WTC11 (cell line): ENCODE measurements around the gene RHOV. TPM values are rescaled to one million over a fixed set of nuclear protein-coding genes. Genes with fewer than 3 reads are reported as not detected.

Experiments
- ATAC-seq: fragments of 200-7000 bp; cut with Tn5 transposase; 2 replicates; pipeline ENCODE4 v1.10.0; 2021; ENCODE audit warnings: mild to moderate bottlenecking, moderate library complexity
- CTCF ChIA-PET: fragments of 300-600 bp; sonication (Branson Sonifier 250); formaldehyde crosslinking; loops from one replicate; lab custom pipeline; 2021; ENCODE audit warnings: antibody characterized with exemption; lab: Charles Lee
- POLR2A ChIA-PET: fragments of 350-600 bp; sonication (Branson Sonifier 250); formaldehyde crosslinking; loops from one replicate; lab custom pipeline; 2021; ENCODE audit warnings: antibody characterized with exemption; lab: Charles Lee
- DNase-seq: peaks from one replicate; pipeline ENCODE4 v3.0.0; 2021; ENCODE audit warnings: low spot score
- H3K27ac Mint-ChIP-seq: 2 replicates; pipeline ENCODE4 v1.8.0; 2021; ENCODE audit warnings: mixed read lengths
- H3K27me3 Mint-ChIP-seq: 2 replicates; pipeline ENCODE4 v1.8.0; 2021; ENCODE audit warnings: low read depth, mild to moderate bottlenecking, moderate library complexity, mixed read lengths
- H3K36me3 Mint-ChIP-seq: 2 replicates; pipeline ENCODE4 v1.8.0; 2021; ENCODE audit warnings: mixed read lengths
- H3K4me1 Mint-ChIP-seq: 2 replicates; pipeline ENCODE4 v1.8.0; 2022; ENCODE audit warnings: mixed read lengths
- H3K4me3 Mint-ChIP-seq: 2 replicates; pipeline ENCODE4 v1.8.0; 2021; ENCODE audit warnings: mild to moderate bottlenecking, moderate library complexity, mixed read lengths
- H3K9me3 Mint-ChIP-seq: 2 replicates; pipeline ENCODE4 v1.8.0; 2021; ENCODE audit warnings: mixed read lengths
- CBFB ChIP-seq: sonication (generic); formaldehyde crosslinking; IDR thresholded peaks from 2 replicates; pipeline ENCODE4 v1.8.1; 2022; ENCODE audit warnings: mild to moderate bottlenecking, low read depth, missing genetic modification reagents
- CREB1 ChIP-seq: sonication (generic); formaldehyde crosslinking; IDR thresholded peaks from 2 replicates; pipeline ENCODE4 v1.8.0; 2023; ENCODE audit warnings: mild to moderate bottlenecking, missing genetic modification reagents
- EMX1 ChIP-seq: fragments of 250-450 bp; sonication (Bioruptor Pico); IDR thresholded peaks from 2 replicates; pipeline ENCODE4 v1.8.0; 2021; ENCODE audit warnings: mild to moderate bottlenecking
- ESRRA ChIP-seq: sonication (generic); formaldehyde crosslinking; IDR thresholded peaks from 2 replicates; pipeline ENCODE4 v1.8.1; 2022; ENCODE audit warnings: mild to moderate bottlenecking, missing genetic modification reagents, borderline replicate concordance
- ETV6 ChIP-seq: sonication (generic); formaldehyde crosslinking; IDR thresholded peaks from 2 replicates; pipeline ENCODE4 v1.8.1; 2022; ENCODE audit warnings: mild to moderate bottlenecking, missing genetic modification reagents
- FOXJ3 ChIP-seq: sonication (generic); formaldehyde crosslinking; IDR thresholded peaks from 2 replicates; pipeline ENCODE4 v1.9.0; 2021; ENCODE audit warnings: missing genetic modification reagents, mild to moderate bottlenecking, borderline replicate concordance
- HMGA2 ChIP-seq: fragments of 250-450 bp; sonication (Bioruptor Pico); IDR thresholded peaks from 2 replicates; pipeline ENCODE4 v1.4.0; 2021; ENCODE audit warnings: mild to moderate bottlenecking, moderate library complexity
- MAX ChIP-seq: sonication (generic); formaldehyde crosslinking; IDR thresholded peaks from 2 replicates; pipeline ENCODE4 v1.8.0; 2022; ENCODE audit warnings: mild to moderate bottlenecking, missing genetic modification reagents
- MYBL2 ChIP-seq: sonication (generic); formaldehyde crosslinking; IDR thresholded peaks from 2 replicates; pipeline ENCODE4 v1.8.1; 2023; ENCODE audit warnings: mild to moderate bottlenecking, moderate library complexity, missing genetic modification reagents
- NFYB ChIP-seq: sonication (generic); formaldehyde crosslinking; conservative IDR thresholded peaks from 2 replicates; pipeline ENCODE4 v1.8.0; 2022; ENCODE audit warnings: low read depth, missing genetic modification reagents
- PRRX2 ChIP-seq: fragments of 250-450 bp; sonication (Bioruptor Pico); IDR thresholded peaks from 2 replicates; pipeline ENCODE4 v1.8.0; 2021; ENCODE audit warnings: mild to moderate bottlenecking
- SMAD4 ChIP-seq: sonication (generic); formaldehyde crosslinking; IDR thresholded peaks from 2 replicates; pipeline ENCODE4 v1.8.0; 2022; ENCODE audit warnings: mild to moderate bottlenecking, missing genetic modification reagents
- SOX15 ChIP-seq: fragments of 250-450 bp; sonication (Bioruptor Pico); IDR thresholded peaks from 2 replicates; pipeline ENCODE4 v1.9.0; 2021; ENCODE audit warnings: mild to moderate bottlenecking
- TCF7 ChIP-seq: sonication (generic); formaldehyde crosslinking; IDR thresholded peaks from 2 replicates; pipeline ENCODE4 v1.8.0; 2022; ENCODE audit warnings: mild to moderate bottlenecking, low read depth, missing genetic modification reagents, moderate library complexity
- ZNF232 ChIP-seq: sonication (generic); formaldehyde crosslinking; IDR thresholded peaks from 2 replicates; pipeline ENCODE4 v1.8.0; 2022; ENCODE audit warnings: mild to moderate bottlenecking, missing genetic modification reagents
- ZNF396 ChIP-seq: fragments of 250-450 bp; sonication (Bioruptor Pico); IDR thresholded peaks from 2 replicates; pipeline ENCODE4 v1.8.0; 2021; ENCODE audit warnings: mild to moderate bottlenecking, moderate library complexity, borderline replicate concordance
- ZNF532 ChIP-seq: fragments of 250-450 bp; sonication (Bioruptor Pico); IDR thresholded peaks from 2 replicates; pipeline ENCODE4 v1.9.0; 2021; ENCODE audit warnings: mild to moderate bottlenecking, borderline replicate concordance
- ZNF671 ChIP-seq: fragments of 250-450 bp; sonication (Bioruptor Pico); IDR thresholded peaks from 2 replicates; pipeline ENCODE4 v1.8.0; 2021; ENCODE audit warnings: mild to moderate bottlenecking
- total RNA-seq: library from RNA; stranded (reverse); gene quantifications from 3 replicates; pipeline ENCODE4 v1.2.3, GENCODE V29; 2021
- TF ChIP-seq, protein P1 (sequence below): fragments of 250-450 bp; sonication (Bioruptor Pico); IDR thresholded peaks from 2 replicates; pipeline ENCODE4 v1.9.0; 2021; ENCODE audit warnings: moderate library complexity, mild to moderate bottlenecking, inconsistent platforms, borderline replicate concordance
- TF ChIP-seq, protein P2 (sequence below): sonication (generic); formaldehyde crosslinking; IDR thresholded peaks from 2 replicates; pipeline ENCODE4 v1.8.0; 2023; ENCODE audit warnings: missing genetic modification reagents
- TF ChIP-seq, protein P3 (sequence below): sonication (generic); formaldehyde crosslinking; IDR thresholded peaks from 2 replicates; pipeline ENCODE4 v1.8.0; 2022; ENCODE audit warnings: mild to moderate bottlenecking, missing genetic modification reagents
- TF ChIP-seq, protein P4 (sequence below): sonication (generic); formaldehyde crosslinking; conservative IDR thresholded peaks from 2 replicates; pipeline ENCODE4 v1.8.1; 2023; ENCODE audit warnings: mild to moderate bottlenecking, low read depth, missing genetic modification reagents, moderate library complexity
- TF ChIP-seq, protein P5 (sequence below): fragments of 250-450 bp; sonication (Bioruptor Pico); conservative IDR thresholded peaks from 2 replicates; pipeline ENCODE4 v1.9.0; 2021; ENCODE audit warnings: mild to moderate bottlenecking

The RHOV gene
- total RNA-seq, 1 experiment from 2014 or later: 5.0 TPM

DNA sequence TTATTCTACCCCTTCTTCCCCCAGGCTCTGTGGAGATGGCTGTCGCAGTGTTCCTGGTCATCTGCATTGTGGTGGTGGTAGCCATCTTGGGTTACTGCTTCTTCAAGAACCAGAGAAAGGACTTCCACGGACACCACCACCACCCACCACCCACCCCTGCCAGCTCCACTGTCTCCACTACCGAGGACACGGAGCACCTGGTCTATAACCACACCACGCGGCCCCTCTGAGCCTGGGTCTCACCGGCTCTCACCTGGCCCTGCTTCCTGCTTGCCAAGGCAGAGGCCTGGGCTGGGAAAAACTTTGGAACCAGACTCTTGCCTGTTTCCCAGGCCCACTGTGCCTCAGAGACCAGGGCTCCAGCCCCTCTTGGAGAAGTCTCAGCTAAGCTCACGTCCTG, 17.3 kb downstream of the RHOV start:
- Mint-ChIP-seq H3K27me3 (no peaks in the 10 kb centered on the region), H3K36me3 (peaks cover 32% of the 10 kb centered on the region), H3K4me1 (peaks cover 22% of the 10 kb centered on the region), H3K4me3 (no peak overlapping the region), H3K9me3 (no peaks in the 10 kb centered on the region), H3K27ac (peak overlapping the region; percentile 94; the same call in 1 of the 2 replicates)
- no peak for TF ChIP-seq CBFB (CRISPR knock-in tag)
- TF ChIP-seq, protein P1, sequence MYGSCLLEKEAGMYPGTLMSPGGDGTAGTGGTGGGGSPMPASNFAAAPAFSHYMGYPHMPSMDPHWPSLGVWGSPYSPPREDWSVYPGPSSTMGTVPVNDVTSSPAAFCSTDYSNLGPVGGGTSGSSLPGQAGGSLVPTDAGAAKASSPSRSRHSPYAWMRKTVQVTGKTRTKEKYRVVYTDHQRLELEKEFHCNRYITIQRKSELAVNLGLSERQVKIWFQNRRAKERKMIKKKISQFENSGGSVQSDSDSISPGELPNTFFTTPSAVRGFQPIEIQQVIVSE: no peak
- TF ChIP-seq ZNF396 (CRISPR knock-in tag): no peak
- TF ChIP-seq, protein P2, sequence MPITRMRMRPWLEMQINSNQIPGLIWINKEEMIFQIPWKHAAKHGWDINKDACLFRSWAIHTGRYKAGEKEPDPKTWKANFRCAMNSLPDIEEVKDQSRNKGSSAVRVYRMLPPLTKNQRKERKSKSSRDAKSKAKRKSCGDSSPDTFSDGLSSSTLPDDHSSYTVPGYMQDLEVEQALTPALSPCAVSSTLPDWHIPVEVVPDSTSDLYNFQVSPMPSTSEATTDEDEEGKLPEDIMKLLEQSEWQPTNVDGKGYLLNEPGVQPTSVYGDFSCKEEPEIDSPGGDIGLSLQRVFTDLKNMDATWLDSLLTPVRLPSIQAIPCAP: no peak
- no peak for TF ChIP-seq EMX1
- TF ChIP-seq ZNF671 (CRISPR knock-in tag): no peak
- no peak for TF ChIP-seq SMAD4 (CRISPR knock-in tag)
- TF ChIP-seq ETV6 (CRISPR knock-in tag): no peak
- no peak for TF ChIP-seq PRRX2
- TF ChIP-seq ZNF232 (CRISPR knock-in tag): no peak
- POLR2A ChIA-PET: interaction anchor here (0.7 to 2.3 kb wide), 2 partner anchors 13 to 37 kb away, joined by 3 to 13 read pairs; partner anchors contain the start of gene SPINT1
- ATAC-seq: no peak
- CTCF ChIA-PET: interaction anchor here (1.0 to 10.0 kb wide), 26 partner anchors 10 to 416 kb away, joined by 3 to 500 read pairs (median 10); partner anchors contain the start of genes BAHD1, DNAJC17, GCHFR and SPINT1
- DNase-seq: no peak

GRCh38 chr15:40855706-40856234, 18.3 kb downstream of the RHOV start:
- no peak overlapping the region for H3K4me3 Mint-ChIP-seq
- ChIA-PET CTCF (interaction anchor here (5.4 to 10.0 kb wide), 2 partner anchors 34 to 41 kb away, joined by 237 to 500 read pairs; partner anchors contain the start of gene VPS18), POLR2A (interaction anchor here (0.7 kb wide), 1 partner anchor 38 kb away, joined by 3 read pairs; no protein-coding TSS in a partner anchor)
- H3K9me3 Mint-ChIP-seq: no peaks in the 10 kb centered on the region
- no peak for ATAC-seq
- no peak for DNase-seq
- H3K36me3 Mint-ChIP-seq: peaks cover 39% of the 10 kb centered on the region
- no peaks in the 10 kb centered on the region for H3K27me3 Mint-ChIP-seq
- peaks cover 22% of the 10 kb centered on the region for H3K4me1 Mint-ChIP-seq
- H3K27ac Mint-ChIP-seq: peak overlapping the region; percentile 75; the same call in 1 of the 2 replicates
- TF ChIP-seq CREB1 (CRISPR knock-in tag) (no peak), ESRRA (CRISPR knock-in tag) (no peak), TCF7 (no peak), NFYB (no peak), ZNF532 (CRISPR knock-in tag) (no peak), MYBL2 (no peak), HMGA2 (CRISPR knock-in tag) (no peak), MAX (CRISPR knock-in tag) (no peak), FOXJ3 (CRISPR knock-in tag) (no peak), PRRX2 (no peak), SOX15 (CRISPR knock-in tag) (no peak)
- TF ChIP-seq, protein P3, sequence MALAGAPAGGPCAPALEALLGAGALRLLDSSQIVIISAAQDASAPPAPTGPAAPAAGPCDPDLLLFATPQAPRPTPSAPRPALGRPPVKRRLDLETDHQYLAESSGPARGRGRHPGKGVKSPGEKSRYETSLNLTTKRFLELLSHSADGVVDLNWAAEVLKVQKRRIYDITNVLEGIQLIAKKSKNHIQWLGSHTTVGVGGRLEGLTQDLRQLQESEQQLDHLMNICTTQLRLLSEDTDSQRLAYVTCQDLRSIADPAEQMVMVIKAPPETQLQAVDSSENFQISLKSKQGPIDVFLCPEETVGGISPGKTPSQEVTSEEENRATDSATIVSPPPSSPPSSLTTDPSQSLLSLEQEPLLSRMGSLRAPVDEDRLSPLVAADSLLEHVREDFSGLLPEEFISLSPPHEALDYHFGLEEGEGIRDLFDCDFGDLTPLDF (CRISPR knock-in tag): no peak
- TF ChIP-seq, protein P4, sequence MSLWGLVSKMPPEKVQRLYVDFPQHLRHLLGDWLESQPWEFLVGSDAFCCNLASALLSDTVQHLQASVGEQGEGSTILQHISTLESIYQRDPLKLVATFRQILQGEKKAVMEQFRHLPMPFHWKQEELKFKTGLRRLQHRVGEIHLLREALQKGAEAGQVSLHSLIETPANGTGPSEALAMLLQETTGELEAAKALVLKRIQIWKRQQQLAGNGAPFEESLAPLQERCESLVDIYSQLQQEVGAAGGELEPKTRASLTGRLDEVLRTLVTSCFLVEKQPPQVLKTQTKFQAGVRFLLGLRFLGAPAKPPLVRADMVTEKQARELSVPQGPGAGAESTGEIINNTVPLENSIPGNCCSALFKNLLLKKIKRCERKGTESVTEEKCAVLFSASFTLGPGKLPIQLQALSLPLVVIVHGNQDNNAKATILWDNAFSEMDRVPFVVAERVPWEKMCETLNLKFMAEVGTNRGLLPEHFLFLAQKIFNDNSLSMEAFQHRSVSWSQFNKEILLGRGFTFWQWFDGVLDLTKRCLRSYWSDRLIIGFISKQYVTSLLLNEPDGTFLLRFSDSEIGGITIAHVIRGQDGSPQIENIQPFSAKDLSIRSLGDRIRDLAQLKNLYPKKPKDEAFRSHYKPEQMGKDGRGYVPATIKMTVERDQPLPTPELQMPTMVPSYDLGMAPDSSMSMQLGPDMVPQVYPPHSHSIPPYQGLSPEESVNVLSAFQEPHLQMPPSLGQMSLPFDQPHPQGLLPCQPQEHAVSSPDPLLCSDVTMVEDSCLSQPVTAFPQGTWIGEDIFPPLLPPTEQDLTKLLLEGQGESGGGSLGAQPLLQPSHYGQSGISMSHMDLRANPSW (CRISPR knock-in tag): no peak
- TF ChIP-seq, protein P5, sequence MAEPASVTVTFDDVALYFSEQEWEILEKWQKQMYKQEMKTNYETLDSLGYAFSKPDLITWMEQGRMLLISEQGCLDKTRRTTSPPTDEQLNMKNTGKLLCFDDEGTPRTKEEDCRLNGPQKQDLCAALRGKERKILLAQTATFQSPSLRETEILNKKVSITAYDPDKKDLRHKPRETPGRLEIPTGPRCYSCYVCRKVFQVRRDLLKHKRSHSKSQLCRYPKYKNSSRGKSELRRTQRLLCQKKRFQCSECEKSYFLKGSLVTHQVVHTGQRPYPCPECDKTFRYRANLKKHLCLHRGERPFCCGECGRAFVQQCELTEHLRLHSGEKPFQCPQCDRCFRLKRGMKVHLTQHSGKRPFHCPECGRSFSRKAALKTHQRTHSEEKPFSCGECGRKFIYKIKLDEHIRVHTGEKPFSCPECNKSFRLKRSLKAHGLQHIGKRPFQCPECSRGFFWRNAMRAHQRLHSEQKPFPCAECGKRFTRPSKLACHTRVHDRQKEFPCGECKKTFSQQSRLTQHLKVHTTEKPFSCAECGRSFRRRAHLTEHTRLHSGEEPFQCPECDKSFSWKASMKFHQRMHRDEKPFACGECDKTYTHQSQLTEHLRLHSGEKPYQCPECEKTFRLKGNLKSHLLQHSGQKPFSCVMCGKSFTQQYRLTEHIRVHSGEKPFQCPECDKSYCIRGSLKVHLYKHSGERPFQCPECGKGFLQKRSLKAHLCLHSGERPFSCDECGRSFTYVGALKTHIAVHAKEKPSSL: no peak
